HG03108 (cell line): ENCODE results near the gene IFRD2.
"Not testable (repeated sequence)": the region's sequence is repeated elsewhere in the genome, so short reads cannot be mapped to it uniquely, and the experiment has no call there.

ENCODE experiments used
- ATAC-seq: cut with Tn5 transposase; IDR thresholded peaks from one replicate; pipeline ENCODE4 v1.9.1; 2021; ENCODE audit warnings: moderate library complexity; ENCODE audit not compliant: unreplicated experiment

Gene IFRD2

DNA sequence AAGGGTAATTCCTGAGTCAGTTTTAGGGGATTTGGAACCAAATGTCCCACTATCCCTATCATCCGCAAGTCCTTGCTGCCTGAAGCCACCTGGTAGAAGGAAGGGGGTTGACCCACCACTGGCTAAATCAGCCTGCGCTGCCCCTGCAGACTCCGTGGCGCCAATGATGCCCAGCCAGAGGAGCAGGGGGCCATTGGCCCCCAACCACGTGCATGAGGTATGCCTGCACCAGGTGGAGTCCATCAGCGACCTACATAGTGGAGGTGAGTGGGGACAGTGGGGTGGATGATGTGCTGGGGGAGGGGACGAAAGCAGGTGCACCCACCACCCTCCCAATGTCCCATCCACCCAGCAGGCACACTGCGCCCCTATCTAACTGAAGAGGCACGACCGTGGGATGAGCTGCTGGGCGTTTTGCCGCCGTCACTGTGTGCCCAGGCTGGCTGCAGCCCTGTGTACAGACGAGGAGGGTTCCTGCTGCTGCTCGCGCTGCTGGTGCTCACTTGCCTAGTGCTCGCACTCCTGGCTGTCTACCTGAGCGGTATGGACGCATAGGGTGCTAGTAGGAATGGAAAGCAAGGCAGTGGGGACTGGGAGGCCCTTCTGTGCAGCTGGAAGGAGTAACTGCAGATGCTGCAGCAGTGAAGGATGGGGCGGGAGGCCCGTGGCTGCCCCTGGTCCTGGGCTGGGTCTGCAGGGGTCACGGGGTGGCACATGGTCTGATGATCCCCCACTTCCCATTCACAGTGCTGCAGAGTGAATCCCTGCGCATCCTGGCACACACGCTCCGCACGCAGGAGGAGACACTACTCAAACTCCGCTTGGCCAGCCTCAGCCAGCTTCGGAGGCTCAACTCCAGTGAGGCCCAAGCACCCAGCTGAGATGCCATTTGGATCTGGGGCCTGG, 5.7 kb downstream of the IFRD2 start:
- no peak for ATAC-seq

GRCh38 chr3:50284121-50284520, 8.1 kb downstream of the IFRD2 start:
- ATAC-seq: not testable (repeated sequence)

GRCh38 chr3:50279255-50280016, 12.8 kb downstream of the IFRD2 start:
- ATAC-seq: no peak

DNA sequence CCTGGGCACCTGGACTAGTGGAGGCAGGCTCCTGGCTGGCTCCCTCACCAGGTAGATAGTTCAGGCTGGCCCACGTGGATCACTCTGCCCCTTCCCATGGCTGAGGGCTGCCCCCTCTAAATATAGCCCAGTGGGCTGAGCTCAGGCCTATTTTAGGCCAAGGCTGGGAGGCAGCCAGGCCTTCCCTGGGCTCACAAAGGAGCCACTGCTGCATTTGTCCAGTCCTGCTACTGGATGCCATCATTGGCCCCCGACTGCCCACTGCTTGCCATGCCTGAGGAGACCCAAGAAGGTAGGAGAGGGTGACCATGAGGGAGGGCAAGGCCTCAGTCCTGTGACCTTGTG, 13.4 kb downstream of the IFRD2 start, which contains the start of gene LSMEM2:
TSS of gene LSMEM2 (plus strand) at position 208 of the 345 bp plus-strand sequence. CDS start at position 235, 27 bp downstream.
- ATAC-seq: no peak

- no peak for ATAC-seq
Observed at GRCh38 chr3:50278123-50278879, 13.9 kb downstream of the IFRD2 start.

DNA sequence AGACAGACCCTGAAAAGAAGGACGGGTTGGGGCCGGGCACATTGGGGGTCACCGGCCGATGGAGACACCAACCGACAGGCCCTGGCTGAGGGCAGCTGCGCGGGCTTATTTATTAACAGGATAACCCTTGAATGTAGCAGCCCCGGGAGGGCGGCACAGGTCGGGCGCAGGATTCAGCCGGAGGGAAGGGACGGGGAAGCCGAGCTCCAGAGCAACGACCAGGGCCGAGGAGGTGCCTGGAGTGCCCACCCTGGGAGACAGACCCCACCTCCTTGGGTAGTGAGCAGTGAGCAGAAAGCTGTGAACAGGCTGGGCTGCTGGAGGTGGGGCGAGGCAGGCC, 15.5 kb downstream of the IFRD2 start:
- no peak for ATAC-seq

DNA sequence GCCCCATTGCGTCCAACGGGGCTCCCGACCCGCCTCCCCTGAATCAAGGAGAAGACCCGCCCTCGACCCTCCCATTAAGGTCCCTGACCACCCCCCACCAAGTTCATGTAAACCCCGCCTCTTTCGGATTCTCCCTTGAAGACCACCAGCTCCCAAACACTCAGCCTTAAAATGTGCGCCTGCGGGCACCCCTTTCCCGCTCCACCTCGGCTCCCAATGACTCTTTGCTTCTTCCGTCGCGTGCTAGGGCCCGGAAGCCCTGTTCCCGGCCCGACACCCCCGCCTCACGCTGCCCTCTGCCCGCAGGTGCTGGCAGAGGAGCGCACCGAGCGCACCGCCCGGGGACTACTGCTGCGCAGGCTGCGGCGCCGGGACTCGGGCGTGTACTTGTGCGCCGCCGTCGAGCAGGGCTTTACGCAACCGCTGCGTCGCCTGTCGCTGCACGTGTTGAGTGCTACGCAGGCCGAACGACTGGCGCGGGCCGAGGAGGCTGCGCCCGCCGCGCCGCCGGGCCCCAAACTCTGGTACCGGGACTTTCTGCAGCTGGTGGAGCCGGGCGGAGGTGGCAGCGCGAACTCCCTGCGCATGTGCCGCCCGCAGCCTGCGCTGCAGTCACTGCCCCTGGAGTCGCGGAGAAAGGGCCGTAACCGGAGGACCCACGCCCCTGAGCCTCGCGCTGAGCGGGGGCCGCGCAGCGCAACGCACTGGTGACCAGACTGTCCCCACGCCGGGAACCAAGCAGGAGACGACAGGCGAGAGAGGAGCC, 16.1 kb downstream of the IFRD2 start:
- no peak for ATAC-seq

- no peak for ATAC-seq
Observed at GRCh38 chr3:50275141-50275995, 16.9 kb downstream of the IFRD2 start.

DNA sequence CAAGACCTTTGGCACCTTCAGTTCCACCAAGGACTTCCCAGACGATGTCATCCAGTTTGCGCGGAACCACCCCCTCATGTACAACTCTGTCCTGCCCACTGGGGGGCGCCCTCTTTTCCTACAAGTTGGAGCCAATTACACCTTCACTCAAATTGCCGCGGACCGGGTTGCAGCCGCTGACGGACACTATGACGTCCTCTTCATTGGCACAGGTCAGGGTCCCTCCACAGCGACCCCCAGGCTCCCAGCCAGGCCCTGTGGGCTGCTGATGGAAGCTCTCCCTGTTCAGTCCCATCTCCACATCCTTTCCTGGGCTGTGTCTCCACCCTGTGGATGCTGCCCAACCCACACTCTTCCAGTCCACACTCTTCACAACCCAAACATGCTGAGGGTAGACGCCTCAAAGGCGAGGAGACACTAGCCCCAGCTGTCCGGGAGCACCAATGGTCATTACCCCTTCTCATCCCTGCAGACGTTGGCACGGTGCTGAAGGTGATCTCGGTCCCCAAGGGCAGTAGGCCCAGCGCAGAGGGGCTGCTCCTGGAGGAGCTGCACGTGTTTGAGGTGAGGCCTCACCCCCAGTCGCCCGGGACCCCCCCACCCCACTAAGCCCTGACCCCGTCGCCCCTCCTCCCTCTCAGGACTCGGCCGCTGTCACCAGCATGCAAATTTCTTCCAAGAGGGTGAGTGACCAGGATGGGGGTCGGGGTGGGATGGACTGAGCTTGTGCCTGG, 17.7 kb downstream of the IFRD2 start:
- ATAC-seq: no peak

DNA sequence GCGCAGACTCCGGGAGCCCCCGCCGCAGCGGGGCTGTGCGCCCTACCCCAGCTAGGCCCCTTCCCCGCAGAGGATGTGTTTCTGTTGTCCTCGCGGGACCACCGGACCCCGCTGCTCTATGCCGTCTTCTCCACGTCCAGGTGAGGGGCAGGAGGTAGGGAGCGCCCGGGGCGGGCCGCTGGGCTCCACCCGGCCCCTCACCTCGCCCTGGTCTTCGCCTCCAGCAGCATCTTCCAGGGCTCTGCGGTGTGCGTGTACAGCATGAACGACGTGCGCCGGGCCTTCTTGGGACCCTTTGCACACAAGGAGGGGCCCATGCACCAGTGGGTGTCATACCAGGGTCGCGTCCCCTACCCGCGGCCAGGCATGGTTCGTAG, 18.6 kb downstream of the IFRD2 start:
- ATAC-seq: no peak

GRCh38 chr3:50272911-50273688, 19.1 kb downstream of the IFRD2 start:
- peak; percentile 84 for ATAC-seq

GRCh38 chr3:50272538-50272910, 19.7 kb downstream of the IFRD2 start:
- not testable (repeated sequence) for ATAC-seq

GRCh38 chr3:50271314-50271936, 20.8 kb downstream of the IFRD2 start:
- ATAC-seq: no peak

- no peak for ATAC-seq
Observed at GRCh38 chr3:50270422-50271224, 21.6 kb downstream of the IFRD2 start.

DNA sequence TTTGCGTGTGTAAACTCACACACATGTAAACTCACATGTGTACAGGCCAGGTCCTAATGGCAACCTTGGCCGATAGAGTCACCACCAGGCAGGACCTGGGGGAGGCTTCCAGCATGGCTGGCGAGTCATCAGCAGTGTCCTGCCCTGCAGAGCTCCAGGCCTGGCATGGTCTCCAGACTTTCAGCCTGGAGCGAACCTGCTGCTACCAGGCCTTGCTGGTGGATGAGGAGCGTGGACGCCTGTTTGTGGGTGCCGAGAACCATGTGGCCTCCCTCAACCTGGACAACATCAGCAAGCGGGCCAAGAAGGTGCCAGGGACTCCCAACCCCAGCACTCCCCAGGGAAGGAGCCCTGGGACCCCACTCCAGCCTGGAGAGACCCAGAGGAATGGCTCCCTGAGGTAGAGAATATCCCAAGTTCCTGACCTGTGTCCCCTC, 22.2 kb downstream of the IFRD2 start:
- no peak for ATAC-seq

DNA sequence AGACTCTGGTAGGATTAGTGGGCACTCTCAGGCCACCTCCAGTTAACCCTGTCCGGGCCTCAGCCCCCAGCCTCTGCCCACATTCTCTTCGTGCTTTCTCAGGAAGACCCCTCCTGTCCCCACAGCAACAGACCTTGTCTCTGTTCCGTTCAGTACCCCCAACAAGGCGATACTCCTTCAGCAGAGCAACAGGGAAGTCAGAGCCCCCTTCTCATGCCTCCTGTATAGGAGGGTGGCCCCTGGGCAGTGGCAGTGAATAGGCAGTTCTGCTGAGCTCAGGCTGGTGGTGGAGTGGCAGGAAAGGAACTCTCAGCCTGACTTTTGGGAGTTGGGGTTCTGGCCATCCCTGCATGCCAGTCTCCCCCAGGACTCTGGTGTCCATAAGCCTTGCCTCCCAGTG, 22.8 kb downstream of the IFRD2 start:
- no peak for ATAC-seq
